Left ventricle myocardium superior (tissue), 1 donor: ENCODE measurements around the gene BAZ2B. TPM values are rescaled to one million over a fixed set of nuclear protein-coding genes. Genes with fewer than 3 reads are reported as not detected.
"Not testable (repeated sequence)": the region's sequence is repeated elsewhere in the genome, so short reads cannot be mapped to it uniquely, and the experiment has no call there.

Experiments used
- ATAC-seq: fragments of 200-7000 bp; cut with Tn5 transposase; one replicate; pipeline ENCODE4 v1.9.1; 2020; ENCODE audit warnings: mild to moderate bottlenecking, moderate library complexity
- DNase-seq: peaks from one replicate; pipeline ENCODE4 v3.0.0-alpha.2; 2020
- intact Hi-C: fragments of 100-400 bp; cut with micrococcal nuclease; formaldehyde crosslinking; loops from one replicate; pipeline ENCODE4 v1.11.0; 2022
- total RNA-seq: library from RNA; stranded (reverse); fragmentation: NEBNext Ultra II Directional; extraction: Animal tissue kit (Norgen Biotek cat#: 25700); gene quantifications from one replicate; pipeline ENCODE4 v1.2.1, GENCODE V29; 2021
- donor health status: DM: no; HTN: yes; CAD: no; lungs with severe emphysema.

Gene BAZ2B
- total RNA-seq, 1 donor from 2014 or later: 38.6 TPM

GRCh38 chr2:159446201-159446600, 170.1 kb downstream of the BAZ2B start:
- intact Hi-C loops: no loop called here
- ATAC-seq (no peak), DNase-seq (no peak)

GRCh38 chr2:159445307-159445706, 171.0 kb downstream of the BAZ2B start:
- no peak for ATAC-seq
- DNase-seq: no peak
- intact Hi-C loops: no loop called here

DNA sequence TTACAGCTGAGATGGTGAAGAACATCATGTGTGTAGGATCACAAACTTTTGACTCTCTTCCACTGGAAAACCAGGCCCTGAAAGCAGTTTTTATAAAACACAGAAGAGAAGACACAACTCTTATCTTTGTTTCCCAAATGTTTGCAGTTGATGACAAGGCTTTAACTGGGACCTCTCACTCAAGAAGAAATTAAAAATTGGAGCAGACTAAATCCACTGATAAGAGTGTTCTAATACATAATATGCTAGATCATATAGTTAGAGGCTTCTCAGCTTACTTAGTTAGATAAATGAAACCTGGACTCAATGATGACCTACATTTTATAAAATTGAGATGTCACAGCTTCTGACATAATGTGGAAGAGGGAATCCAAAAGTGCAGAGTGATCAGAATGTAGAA, 171.6 kb downstream of the BAZ2B start:
- DNase-seq (no peak), ATAC-seq (no peak)
- intact Hi-C loops: no loop called here

DNA sequence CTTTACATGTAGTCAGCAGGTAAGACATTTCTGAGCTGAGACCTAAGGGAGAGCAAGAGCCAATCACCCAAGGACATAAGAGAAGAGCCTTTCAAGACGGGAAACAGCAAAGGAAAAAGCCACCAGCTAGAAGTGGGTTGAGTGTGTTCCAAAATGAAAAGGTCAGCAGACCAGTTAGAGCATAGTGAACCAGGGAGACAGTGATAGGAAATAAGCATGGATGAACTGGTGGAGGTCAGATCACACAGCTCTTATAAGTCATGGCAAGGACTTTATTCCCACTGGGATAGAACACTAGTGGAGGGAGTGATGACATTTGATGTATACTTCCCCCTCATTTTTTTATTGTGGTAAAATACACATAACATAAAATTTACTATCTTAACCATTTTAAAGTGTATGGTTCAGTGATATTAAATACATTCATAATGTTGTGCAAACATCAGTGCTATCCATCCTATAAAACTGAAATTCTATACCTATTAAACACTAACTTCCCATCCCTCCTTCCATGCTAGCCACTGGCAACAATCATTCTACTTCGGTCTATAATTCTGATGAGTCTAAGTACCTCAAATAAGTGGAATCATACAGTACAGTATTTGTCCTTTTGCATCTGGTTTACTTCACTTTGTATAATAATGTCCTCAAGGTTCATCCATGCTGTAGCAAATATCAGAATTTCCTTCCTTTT, 174.0 kb downstream of the BAZ2B start:
- intact Hi-C loops: no loop called here
- peak; percentile 85 for ATAC-seq

DNA sequence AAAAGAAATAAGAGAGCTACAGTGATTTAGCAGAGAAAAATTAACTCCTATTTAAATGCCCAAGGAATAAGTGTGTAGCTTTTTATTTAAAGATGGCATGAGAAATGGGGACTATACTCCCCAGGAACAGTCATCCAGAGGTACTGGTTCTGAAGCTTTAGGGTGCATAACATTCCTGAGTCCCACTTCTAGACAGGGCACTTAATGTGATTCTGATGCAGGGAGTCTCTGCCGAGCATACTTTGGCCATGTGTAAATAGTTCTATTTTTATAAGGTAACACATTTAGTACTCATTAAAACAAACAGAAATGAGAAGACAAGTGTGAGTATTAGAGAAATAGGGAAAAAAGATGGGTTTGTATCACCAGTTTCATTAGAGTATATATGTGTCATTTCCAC, 175.2 kb downstream of the BAZ2B start:
- intact Hi-C loops: no loop called here
- peak; percentile 87 for ATAC-seq
- DNase-seq: no peak

More for the DNA sequence above, 174.0 kb downstream of the BAZ2B start:
- no peak for DNase-seq

DNA sequence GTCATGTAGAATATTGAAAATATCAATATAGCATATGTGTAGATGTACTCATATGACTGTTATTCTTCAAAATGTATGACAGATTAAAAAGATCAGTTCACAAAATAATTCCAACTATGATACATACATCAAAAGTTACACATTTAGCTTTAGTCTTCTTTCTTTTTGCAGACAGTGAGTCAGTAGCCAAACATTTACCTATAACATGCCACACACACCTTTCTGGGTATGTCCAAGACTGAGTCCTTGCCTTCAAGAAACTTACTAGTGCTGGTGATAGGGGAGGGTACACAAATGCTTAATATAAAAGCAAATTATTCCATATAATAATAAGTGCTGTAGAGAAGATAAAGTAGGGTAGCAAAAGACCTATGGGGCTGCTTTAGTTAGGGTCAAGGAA, 176.9 kb downstream of the BAZ2B start:
- intact Hi-C loops: loop anchor here (5.0 to 10.0 kb wide), 2 partner anchors 365 to 542 kb away; no protein-coding TSS in a partner anchor
- no peak for ATAC-seq

DNA sequence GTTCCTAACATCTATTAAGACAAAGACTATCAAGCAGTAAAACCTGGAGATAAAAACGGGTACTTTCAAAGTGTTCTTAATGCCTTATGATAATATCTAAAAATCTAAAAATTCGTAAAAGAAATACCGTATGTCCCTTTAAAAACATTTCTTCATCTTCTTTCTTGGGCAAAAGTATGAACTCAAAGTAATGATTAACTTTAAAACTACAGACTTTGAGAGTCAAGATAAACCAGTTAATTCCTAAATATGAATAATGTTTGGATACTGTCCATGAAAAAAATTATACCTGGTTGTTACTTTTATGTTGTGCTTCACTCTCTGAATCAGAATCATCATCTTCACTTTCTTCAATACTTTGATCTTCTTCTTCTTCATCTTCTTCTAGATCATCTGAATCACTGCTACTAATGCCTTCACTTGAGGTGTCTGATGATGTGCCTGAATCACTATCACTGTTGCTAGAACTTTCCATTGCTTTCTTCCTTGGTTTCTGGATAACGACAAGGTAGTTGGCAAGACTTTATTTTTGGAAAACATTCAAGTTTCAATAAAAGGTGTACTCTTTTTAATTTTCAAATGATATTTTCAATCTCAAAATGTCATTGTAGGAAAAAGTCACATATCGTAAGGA, 177.5 kb downstream of the BAZ2B start:
- intact Hi-C loops: loop anchor here (5.0 to 10.0 kb wide), 2 partner anchors 366 to 542 kb away; no protein-coding TSS in a partner anchor
- DNase-seq: no peak
- ATAC-seq: no peak

More for the DNA sequence above, 176.9 kb downstream of the BAZ2B start:
- DNase-seq: no peak

- intact Hi-C loops: loop anchor here (5.0 to 10.0 kb wide), 2 partner anchors 367 to 541 kb away; no protein-coding TSS in a partner anchor
- DNase-seq (no peak), ATAC-seq (no peak)
These were observed 178.1 kb downstream of the BAZ2B start for GRCh38 chr2:159438284-159438683.

DNA sequence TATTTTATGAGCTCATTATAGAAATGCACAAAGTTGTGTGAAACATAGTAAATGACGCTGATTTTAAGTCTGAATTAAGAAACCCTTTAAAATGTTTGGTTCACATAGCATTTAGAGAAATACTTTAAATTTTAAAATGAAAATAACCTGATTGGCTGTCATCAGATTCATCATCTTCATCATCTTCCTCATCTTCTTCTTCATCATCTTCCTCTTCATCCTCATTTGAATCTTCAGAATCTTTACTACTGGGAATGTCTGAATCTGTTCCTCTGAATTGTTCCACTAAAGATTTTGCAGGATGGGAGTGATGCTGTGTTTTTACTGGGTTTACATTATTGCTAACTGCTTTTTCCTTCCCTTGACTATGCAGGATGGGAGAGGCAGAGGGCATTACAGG, 183.7 kb downstream of the BAZ2B start:
- intact Hi-C loops: loop anchor here (10.0 kb wide), 1 partner anchor 372 kb away; no protein-coding TSS in a partner anchor
- DNase-seq: no peak
- ATAC-seq: no peak

DNA sequence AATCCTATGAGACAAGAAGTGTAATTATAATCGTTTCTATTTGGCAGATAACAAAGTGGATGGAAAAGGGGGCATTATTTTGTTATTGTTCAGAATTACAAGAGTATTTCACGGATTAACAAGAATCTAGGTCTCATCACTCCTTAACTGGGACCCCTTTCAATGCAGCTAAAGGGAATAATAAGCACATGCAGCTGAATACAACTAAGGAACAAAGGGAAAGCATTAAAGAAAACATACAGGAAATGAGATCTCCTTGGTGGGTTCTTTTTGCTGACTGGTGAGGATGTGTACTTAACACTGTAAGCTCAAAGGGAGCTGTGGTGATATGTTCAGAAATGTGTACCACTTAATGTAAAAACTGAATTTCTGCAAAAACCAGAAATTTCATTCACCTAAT, 189.3 kb downstream of the BAZ2B start:
- intact Hi-C loops: no loop called here
- ATAC-seq: no peak
- DNase-seq: no peak

DNA sequence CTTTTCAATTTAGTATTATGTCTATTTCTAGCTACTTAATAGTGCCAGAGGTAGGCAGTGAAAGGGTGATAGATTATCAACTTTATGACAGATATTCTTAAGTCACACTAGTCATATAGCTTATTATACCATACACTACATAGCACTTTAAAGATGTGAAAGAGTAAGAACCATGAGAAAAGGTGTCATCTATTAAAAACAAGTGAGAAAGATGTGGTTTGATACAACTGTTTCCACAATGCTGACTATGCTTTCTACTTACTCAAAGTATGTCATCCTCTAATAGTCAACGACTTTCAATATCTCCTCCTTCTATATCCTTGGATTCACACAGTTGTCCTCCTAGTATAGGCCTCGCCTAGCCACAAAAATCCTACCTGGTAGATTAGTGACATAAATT, 196.9 kb downstream of the BAZ2B start:
- intact Hi-C loops: no loop called here
- ATAC-seq: no peak
- DNase-seq: no peak

DNA sequence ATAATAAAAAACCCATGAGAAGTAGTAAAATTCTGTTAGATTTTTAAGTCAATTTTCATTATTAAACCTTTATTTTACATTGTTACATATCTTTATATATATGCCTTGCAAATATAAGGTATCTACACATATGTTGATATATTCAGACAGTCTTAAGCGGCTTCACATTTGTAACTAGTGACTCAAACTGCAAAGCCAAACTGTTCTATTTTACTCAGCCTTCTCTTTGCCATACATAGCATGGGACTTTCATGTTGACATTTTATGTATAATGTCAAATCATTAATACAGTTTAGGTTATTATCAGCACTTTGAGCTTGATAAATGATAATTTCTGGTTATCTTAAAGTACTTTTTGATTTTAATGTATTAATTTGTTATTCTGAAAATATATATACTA, 204.9 kb downstream of the BAZ2B start:
- intact Hi-C loops: no loop called here

DNA sequence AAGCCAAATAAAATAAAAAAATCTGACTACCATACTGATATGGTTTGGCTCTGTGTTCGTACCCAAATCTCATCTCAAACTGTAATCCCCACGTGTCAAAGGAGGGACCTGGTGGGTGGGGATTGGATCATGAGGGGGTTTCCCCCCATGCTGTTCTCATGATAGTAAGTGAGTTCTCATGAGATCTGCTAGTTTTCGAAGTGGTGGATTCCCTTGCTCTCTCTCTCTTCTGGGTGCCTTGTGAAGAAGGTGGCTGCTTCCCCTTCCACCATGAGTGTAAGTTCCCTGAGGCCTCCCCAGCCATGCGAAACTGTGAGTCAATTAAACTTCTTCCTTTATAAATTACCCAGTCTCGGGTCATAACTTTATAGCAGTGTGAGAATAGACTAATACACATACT, 206.1 kb downstream of the BAZ2B start:
- intact Hi-C loops: no loop called here
- ATAC-seq (no peak), DNase-seq (no peak)

More for the DNA sequence above, 204.9 kb downstream of the BAZ2B start:
- DNase-seq: no peak
- no peak for ATAC-seq

- intact Hi-C loops: no loop called here
- no peak for DNase-seq
- no peak for ATAC-seq
These were observed 207.1 kb downstream of the BAZ2B start for GRCh38 chr2:159409116-159409800.

GRCh38 chr2:159402790-159403189, 213.6 kb downstream of the BAZ2B start:
- intact Hi-C loops: no loop called here
- no peak for ATAC-seq

DNA sequence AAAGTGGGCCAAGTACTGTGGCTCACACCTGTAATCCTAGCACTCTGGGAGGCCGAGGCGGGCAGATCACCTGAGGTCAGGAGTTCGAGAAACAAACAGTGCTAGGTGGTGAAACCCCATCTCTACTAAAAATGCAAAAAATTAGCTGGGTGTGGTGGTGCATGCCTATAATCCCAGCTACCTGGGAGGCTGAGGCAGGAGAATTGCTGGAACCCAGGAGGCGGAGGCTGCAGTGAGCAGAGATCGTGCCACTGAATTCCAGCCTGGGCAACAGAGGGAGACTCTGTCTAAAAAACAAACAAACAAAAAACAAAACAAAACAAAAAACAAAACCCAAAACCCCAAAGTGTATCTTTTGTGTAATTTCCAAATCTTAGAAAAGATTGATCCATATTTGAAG, 214.2 kb downstream of the BAZ2B start:
- DNase-seq, intact Hi-C loops, ATAC-seq: not testable (repeated sequence)

More at GRCh38 chr2:159402790-159403189, 213.6 kb downstream of the BAZ2B start:
- DNase-seq: no peak

GRCh38 chr2:159399716-159400415, 216.5 kb downstream of the BAZ2B start:
- DNase-seq: no peak
- no peak for ATAC-seq
- intact Hi-C loops: no loop called here

GRCh38 chr2:159396799-159397198, 219.5 kb downstream of the BAZ2B start:
- intact Hi-C loops: no loop called here
- no peak for ATAC-seq
- no peak for DNase-seq

DNA sequence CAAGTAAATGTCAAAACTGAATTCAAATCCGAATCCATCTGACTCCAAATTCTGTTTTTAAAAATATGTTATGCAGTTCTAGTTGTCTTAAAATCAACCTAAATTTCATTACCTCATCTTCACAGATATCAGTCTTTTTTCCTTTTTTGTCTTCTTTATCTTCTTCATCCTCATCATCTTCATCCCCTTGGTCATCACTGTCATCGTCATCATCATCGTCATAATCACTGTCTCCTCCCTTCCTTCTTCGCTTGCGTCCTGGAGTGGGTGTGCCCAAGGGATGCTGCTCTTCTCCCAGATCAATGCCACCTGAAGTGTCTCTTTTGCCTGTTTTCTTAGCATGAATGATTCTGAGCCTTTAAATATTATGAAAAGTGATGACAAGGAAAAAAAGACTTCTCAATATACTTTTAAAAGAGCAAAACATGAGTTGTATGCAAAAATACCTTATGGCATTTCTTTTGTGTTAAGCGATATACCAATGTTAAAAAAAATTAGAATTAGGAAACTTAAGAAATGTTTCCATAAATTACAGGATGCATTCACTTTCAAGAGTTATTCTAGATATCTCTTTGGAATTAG, 233.8 kb downstream of the BAZ2B start:
- no peak for ATAC-seq
- no peak for DNase-seq
- intact Hi-C loops: no loop called here
